ENCODE results near the gene CFAP410.

DNA sequence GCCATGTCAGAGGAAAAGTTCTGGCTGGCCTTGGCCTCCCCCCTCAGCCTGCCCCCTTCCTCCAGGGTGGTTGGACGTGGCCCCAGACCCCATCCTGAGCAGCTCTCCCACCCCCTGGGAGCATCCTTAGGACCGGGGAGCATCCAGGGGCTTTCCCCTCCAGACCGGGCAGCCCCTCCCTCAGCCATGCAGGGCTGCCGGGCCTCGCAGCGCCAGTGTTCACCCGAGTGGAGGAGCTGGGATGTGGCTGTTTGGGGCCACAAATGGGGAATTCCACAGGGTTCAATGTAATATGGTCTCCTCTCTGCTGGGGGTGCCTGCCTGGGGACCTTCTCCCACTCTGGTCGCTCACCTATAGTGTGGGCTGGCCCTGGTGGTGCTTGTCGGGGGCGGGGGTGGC is 43.5 kb downstream of the CFAP410 start:
- TF ChIP-seq, protein P1, sequence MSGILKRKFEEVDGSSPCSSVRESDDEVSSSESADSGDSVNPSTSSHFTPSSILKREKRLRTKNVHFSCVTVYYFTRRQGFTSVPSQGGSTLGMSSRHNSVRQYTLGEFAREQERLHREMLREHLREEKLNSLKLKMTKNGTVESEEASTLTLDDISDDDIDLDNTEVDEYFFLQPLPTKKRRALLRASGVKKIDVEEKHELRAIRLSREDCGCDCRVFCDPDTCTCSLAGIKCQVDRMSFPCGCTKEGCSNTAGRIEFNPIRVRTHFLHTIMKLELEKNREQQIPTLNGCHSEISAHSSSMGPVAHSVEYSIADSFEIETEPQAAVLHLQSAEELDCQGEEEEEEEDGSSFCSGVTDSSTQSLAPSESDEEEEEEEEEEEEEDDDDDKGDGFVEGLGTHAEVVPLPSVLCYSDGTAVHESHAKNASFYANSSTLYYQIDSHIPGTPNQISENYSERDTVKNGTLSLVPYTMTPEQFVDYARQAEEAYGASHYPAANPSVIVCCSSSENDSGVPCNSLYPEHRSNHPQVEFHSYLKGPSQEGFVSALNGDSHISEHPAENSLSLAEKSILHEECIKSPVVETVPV (CRISPR knock-in tag; IDR thresholded peaks at IDR 0.05) = no peak
- no peak for TF ChIP-seq BACH2 (CRISPR knock-in tag; IDR thresholded peaks at IDR 0.05; ENCODE audit: borderline replicate concordance)
- TF ChIP-seq PATZ1 (CRISPR knock-in tag; IDR thresholded peaks at IDR 0.05; ENCODE audit: borderline replicate concordance) = no peak
- no peak for TF ChIP-seq ZFP3 (CRISPR knock-in tag; IDR thresholded peaks at IDR 0.05)
- no peak for TF ChIP-seq ZNF70 (CRISPR knock-in tag; IDR thresholded peaks at IDR 0.05)
- no peak for TF ChIP-seq ZFP30 (CRISPR knock-in tag; IDR thresholded peaks at IDR 0.05)
- no peak for TF ChIP-seq GLIS3 (CRISPR knock-in tag; IDR thresholded peaks at IDR 0.05)
